Measurements from ENCODE around the gene NQO1.

- TF ChIP-seq CTCF (IDR thresholded peaks at IDR 0.05) (no peak), POLR2A (IDR thresholded peaks at IDR 0.05) (no peak)
These were observed 1.3 kb downstream of the NQO1 start for GRCh38 chr16:69724981-69725479.

Measured in uterus (tissue), 2 donors.